Endodermal cell (in vitro differentiated cells): ENCODE results near the gene SCD5. TPM values are rescaled to one million over a fixed set of nuclear protein-coding genes. Genes with fewer than 3 reads are reported as not detected.

ENCODE experiments used
- DNase-seq: peaks from one replicate; pipeline ENCODE4 v3.0.0-alpha.2; 2017
- H3K27ac ChIP-seq: 2 replicates; pipeline ENCODE4 v1.5.1; 2013; ENCODE audit warnings: mild to moderate bottlenecking, low read depth, low read length, moderate library complexity
- H3K27me3 ChIP-seq: 2 replicates; pipeline ENCODE4 v1.6.1; 2013; ENCODE audit warnings: mild to moderate bottlenecking, low read length, moderate library complexity; ENCODE audit not compliant: insufficient read depth, control insufficient read depth, poor library complexity, severe bottlenecking
- H3K36me3 ChIP-seq: 2 replicates; pipeline ENCODE4 v1.7.0; 2013; ENCODE audit warnings: mild to moderate bottlenecking, low read length, moderate library complexity; ENCODE audit not compliant: control insufficient read depth, insufficient read depth
- H3K4me1 ChIP-seq: one replicate; pipeline ENCODE4 v1.7.0; 2013; ENCODE audit warnings: low read length; ENCODE audit not compliant: control insufficient read depth, insufficient read depth
- H3K4me3 ChIP-seq: 2 replicates; pipeline ENCODE4 v1.5.1; 2013; ENCODE audit warnings: mild to moderate bottlenecking, low read length, moderate library complexity
- H3K9ac ChIP-seq: 2 replicates; pipeline ENCODE4 v1.6.1; 2013; ENCODE audit warnings: mild to moderate bottlenecking, low read length, moderate library complexity; ENCODE audit not compliant: poor library complexity, severe bottlenecking; ENCODE audit errors: extremely low read depth
- H3K9me3 ChIP-seq: 2 replicates; pipeline ENCODE4 v1.6.1; 2013; ENCODE audit warnings: mild to moderate bottlenecking, low read length, moderate library complexity; ENCODE audit not compliant: control insufficient read depth
- H3K27ac Mint-ChIP-seq: 2 replicates; pipeline ENCODE4 v1.8.0; 2020; ENCODE audit warnings: mixed read lengths
- H3K27me3 Mint-ChIP-seq: 2 replicates; pipeline ENCODE4 v1.8.0; 2021; ENCODE audit warnings: mild to moderate bottlenecking, mixed read lengths; ENCODE audit not compliant: insufficient read depth
- H3K36me3 Mint-ChIP-seq: 2 replicates; pipeline ENCODE4 v1.8.0; 2020; ENCODE audit warnings: low read depth, mixed read lengths
- H3K4me1 Mint-ChIP-seq: 2 replicates; pipeline ENCODE4 v1.8.0; 2020; ENCODE audit warnings: mixed read lengths
- H3K4me3 Mint-ChIP-seq: 2 replicates; pipeline ENCODE4 v1.8.0; 2020; ENCODE audit warnings: mild to moderate bottlenecking, moderate library complexity, mixed read lengths
- H3K9me3 Mint-ChIP-seq: 2 replicates; pipeline ENCODE4 v1.8.0; 2020; ENCODE audit warnings: mild to moderate bottlenecking, mixed read lengths
- WGBS, 2 experiments: methylation state at CpG; one replicate each; pipeline versions ENCODE4 v1.1.5 to v1.1.7; 2013; ENCODE audit warnings: missing lambda C conversion rate in 2 of 2, mixed read lengths in 1 of 2; ENCODE audit not compliant: insufficient coverage in 1 of 2, insufficient read length in 1 of 2; 5-methylcytosine and 5-hydroxymethylcytosine counted together
- total RNA-seq, 2 donors: library from RNA; stranded (reverse); fragmentation: NEBNext Ultra II Directional in 1 of 2; extraction: Animal tissue kit (Norgen Biotek cat#: 25700) in 1 of 2; gene quantifications; 2 replicates in 1 of 2; 3 replicates in 1 of 2; pipeline ENCODE4 v1.2.1, GENCODE V29; 2021
- TF ChIP-seq, protein P1 (sequence below): fragments of 200-600 bp; sonication (generic); conservative IDR thresholded peaks from 2 replicates; pipeline ENCODE4 v1.5.0; 2021; ENCODE audit warnings: antibody characterized with exemption, mild to moderate bottlenecking

Gene SCD5
- total RNA-seq, 2 donors from 2014 or later: 3.2 to 5.2 TPM

DNA sequence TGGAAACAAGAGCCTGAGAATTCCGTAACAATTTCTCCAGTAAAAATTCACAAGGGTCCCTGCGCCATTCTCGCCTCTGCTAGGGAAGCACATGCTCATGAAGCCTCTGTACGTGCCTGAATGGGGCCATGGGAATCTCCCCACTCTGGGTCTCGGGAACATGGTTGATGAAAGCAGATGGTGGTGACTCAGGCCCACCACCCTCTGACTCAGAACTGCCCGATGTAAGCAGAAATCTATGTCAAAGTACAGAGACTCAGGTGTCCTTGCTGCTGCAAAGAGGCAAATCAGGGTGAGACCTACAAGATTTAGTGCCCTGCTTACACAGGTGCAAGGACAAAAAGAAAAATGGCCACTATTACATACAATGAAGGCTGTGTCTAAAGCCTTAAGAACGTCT lies 65.0 kb downstream of the SCD5 start:
- no peaks in the 10 kb centered on the region for H3K4me1 ChIP-seq
- Mint-ChIP-seq H3K4me3 (no peak overlapping the region), H3K27ac (no peak overlapping the region), H3K4me1 (peaks cover 4% of the 10 kb centered on the region), H3K9me3 (peaks cover 13% of the 10 kb centered on the region), H3K36me3 (peaks cover 5% of the 10 kb centered on the region), H3K27me3 (no peaks in the 10 kb centered on the region)
- DNase-seq: no peak
- peaks cover 6% of the 10 kb centered on the region for H3K36me3 ChIP-seq
- H3K9ac ChIP-seq: no peak overlapping the region
- no peak overlapping the region for H3K4me3 ChIP-seq
- 89 to 96% methylated on average over 4 to 7 of the region's 7 CpGs for WGBS, 2 experiments
- H3K27ac ChIP-seq: no peak overlapping the region
- H3K27me3 ChIP-seq: no peaks in the 10 kb centered on the region
- TF ChIP-seq, protein P1, sequence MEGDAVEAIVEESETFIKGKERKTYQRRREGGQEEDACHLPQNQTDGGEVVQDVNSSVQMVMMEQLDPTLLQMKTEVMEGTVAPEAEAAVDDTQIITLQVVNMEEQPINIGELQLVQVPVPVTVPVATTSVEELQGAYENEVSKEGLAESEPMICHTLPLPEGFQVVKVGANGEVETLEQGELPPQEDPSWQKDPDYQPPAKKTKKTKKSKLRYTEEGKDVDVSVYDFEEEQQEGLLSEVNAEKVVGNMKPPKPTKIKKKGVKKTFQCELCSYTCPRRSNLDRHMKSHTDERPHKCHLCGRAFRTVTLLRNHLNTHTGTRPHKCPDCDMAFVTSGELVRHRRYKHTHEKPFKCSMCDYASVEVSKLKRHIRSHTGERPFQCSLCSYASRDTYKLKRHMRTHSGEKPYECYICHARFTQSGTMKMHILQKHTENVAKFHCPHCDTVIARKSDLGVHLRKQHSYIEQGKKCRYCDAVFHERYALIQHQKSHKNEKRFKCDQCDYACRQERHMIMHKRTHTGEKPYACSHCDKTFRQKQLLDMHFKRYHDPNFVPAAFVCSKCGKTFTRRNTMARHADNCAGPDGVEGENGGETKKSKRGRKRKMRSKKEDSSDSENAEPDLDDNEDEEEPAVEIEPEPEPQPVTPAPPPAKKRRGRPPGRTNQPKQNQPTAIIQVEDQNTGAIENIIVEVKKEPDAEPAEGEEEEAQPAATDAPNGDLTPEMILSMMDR: no peak
- H3K9me3 ChIP-seq: peaks cover 11% of the 10 kb centered on the region

DNA sequence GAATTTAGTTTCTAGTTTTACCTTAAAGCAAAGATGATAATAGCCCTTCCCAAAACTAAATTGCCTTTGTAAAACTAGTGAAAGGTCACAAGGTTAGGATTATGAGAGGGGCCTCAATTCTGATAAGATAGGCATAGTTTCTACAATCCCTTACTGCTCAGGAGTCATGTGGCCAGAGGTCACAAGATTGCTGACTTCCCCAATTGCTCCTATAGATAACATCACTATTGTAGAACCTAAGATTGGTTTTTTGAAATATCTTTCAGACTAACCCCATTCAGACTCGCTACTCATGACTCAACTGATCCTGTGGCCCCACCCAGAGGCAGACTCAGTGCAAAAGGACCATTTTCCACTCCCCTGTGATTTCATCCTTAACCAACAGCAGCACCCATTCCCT lies 70.3 kb downstream of the SCD5 start:
- no peak overlapping the region for H3K9ac ChIP-seq
- WGBS, 2 experiments: 80 to 85% methylated on average over 1 of the region's 1 CpG
- H3K27me3 ChIP-seq: no peaks in the 10 kb centered on the region
- Mint-ChIP-seq H3K4me3 (no peak overlapping the region), H3K27ac (no peak overlapping the region), H3K9me3 (peaks cover 19% of the 10 kb centered on the region), H3K36me3 (peaks cover 11% of the 10 kb centered on the region), H3K27me3 (peaks cover 4% of the 10 kb centered on the region), H3K4me1 (peaks cover 8% of the 10 kb centered on the region)
- H3K36me3 ChIP-seq: peaks cover 16% of the 10 kb centered on the region
- TF ChIP-seq, protein P1: no peak
- DNase-seq: no peak
- H3K9me3 ChIP-seq: peaks cover 16% of the 10 kb centered on the region
- H3K4me3 ChIP-seq: peak overlapping the region; percentile 64
- no peak overlapping the region for H3K27ac ChIP-seq
- H3K4me1 ChIP-seq: no peaks in the 10 kb centered on the region

DNA sequence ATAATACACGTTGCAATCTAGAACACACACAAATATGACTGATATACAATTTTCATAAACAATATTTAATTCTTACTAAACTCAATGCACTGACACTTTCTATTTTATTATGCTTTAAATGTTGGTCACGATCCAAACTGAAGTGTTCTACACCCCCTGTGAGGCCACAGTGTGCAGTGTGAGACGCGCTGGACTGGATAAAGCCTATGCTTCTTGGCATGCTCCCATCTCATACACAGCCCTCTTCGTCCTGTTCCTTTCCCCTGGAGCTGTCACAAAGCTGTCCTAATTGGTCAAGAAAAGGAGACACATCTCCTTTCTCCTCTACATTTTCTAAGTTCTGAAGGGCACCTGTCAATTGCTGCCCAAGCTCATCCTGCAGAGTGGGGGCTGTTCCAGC lies 72.0 kb downstream of the SCD5 start:
- 81 to 83% methylated on average over 5 of the region's 5 CpGs for WGBS, 2 experiments
- Mint-ChIP-seq H3K27ac (no peak overlapping the region), H3K36me3 (peaks cover 11% of the 10 kb centered on the region), H3K4me1 (peaks cover 8% of the 10 kb centered on the region), H3K9me3 (peaks cover 19% of the 10 kb centered on the region), H3K4me3 (no peak overlapping the region), H3K27me3 (peaks cover 4% of the 10 kb centered on the region)
- Histone ChIP-seq H3K4me1 (no peaks in the 10 kb centered on the region), H3K9me3 (peaks cover 16% of the 10 kb centered on the region), H3K36me3 (peaks cover 16% of the 10 kb centered on the region), H3K9ac (no peak overlapping the region), H3K4me3 (no peak overlapping the region), H3K27me3 (no peaks in the 10 kb centered on the region), H3K27ac (no peak overlapping the region)
- DNase-seq: no peak
- TF ChIP-seq, protein P1: no peak
